H1 (cell line): ENCODE data around the gene SHH.

ENCODE experiments used
- MAFK ChIP-seq: IDR thresholded peaks from 2 replicates; pipeline ENCODE4 v1.6.1; 2012; ENCODE audit warnings: low read depth, mild to moderate bottlenecking, improper control_type of control experiment, low read length
- RAD21 ChIP-seq, 2 experiments: IDR thresholded peaks in 1 of 2; conservative IDR thresholded peaks in 1 of 2; 2 replicates each; pipeline ENCODE4 v1.6.1; 2011; ENCODE audit warnings: low read depth in 2 of 2, low read length in 2 of 2, improper control_type of control experiment in 1 of 2, inconsistent platforms in 1 of 2, mild to moderate bottlenecking in 1 of 2, moderate library complexity in 1 of 2
- TF ChIP-seq, protein P1 (sequence below), 3 experiments: IDR thresholded peaks; 1 replicate in 2 of 3; 2 replicates in 1 of 3; pipeline versions ENCODE4 v1.5.1 to v1.6.1; 2011; ENCODE audit warnings: low read length in 3 of 3, mild to moderate bottlenecking in 3 of 3, inconsistent platforms in 2 of 3, low read depth in 1 of 3, moderate library complexity in 1 of 3; ENCODE audit not compliant: insufficient read depth in 1 of 3; ENCODE audit errors: control extremely low read depth in 1 of 3

- TF ChIP-seq, protein P1, sequence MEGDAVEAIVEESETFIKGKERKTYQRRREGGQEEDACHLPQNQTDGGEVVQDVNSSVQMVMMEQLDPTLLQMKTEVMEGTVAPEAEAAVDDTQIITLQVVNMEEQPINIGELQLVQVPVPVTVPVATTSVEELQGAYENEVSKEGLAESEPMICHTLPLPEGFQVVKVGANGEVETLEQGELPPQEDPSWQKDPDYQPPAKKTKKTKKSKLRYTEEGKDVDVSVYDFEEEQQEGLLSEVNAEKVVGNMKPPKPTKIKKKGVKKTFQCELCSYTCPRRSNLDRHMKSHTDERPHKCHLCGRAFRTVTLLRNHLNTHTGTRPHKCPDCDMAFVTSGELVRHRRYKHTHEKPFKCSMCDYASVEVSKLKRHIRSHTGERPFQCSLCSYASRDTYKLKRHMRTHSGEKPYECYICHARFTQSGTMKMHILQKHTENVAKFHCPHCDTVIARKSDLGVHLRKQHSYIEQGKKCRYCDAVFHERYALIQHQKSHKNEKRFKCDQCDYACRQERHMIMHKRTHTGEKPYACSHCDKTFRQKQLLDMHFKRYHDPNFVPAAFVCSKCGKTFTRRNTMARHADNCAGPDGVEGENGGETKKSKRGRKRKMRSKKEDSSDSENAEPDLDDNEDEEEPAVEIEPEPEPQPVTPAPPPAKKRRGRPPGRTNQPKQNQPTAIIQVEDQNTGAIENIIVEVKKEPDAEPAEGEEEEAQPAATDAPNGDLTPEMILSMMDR (IDR thresholded peaks at IDR 0.05; ENCODE audit: control extremely low read depth in 1 of 3, insufficient read depth in 1 of 3, low read depth in 1 of 3, low read length in 3 of 3), result no peak
- TF ChIP-seq RAD21 (IDR thresholded peaks at IDR 0.05 in 1 of 2, conservative IDR thresholded peaks at IDR 0.05 in 1 of 2; ENCODE audit: low read depth in 2 of 2, low read length in 2 of 2), result no peak
- no peak for TF ChIP-seq MAFK
Measured at GRCh38 chr7:155825336-155825735, 13.1 kb upstream of the SHH start.
